NT2/D1 (cell line): ENCODE data around the gene CLDN19.

ENCODE experiments used
- SUZ12 ChIP-seq: IDR thresholded peaks from 2 replicates; pipeline ENCODE4 v1.6.1; 2011; ENCODE audit not compliant: insufficient read length, insufficient read depth; ENCODE audit errors: extremely low read depth
- YY1 ChIP-seq: IDR thresholded peaks from 2 replicates; pipeline ENCODE4 v1.6.1; 2011; ENCODE audit not compliant: insufficient read length, insufficient read depth
- ZNF274 ChIP-seq: IDR thresholded peaks from 2 replicates; pipeline ENCODE4 v1.6.1; 2011; ENCODE audit warnings: mild to moderate bottlenecking, low read depth, low read length

- TF ChIP-seq SUZ12 (no peak), YY1 (no peak), ZNF274 (no peak)
Measured at GRCh38 chr1:42779725-42780124, 39.7 kb upstream of the CLDN19 start.
